ENCODE results near the gene SPDL1. TPM values are rescaled to one million over a fixed set of nuclear protein-coding genes. Genes with fewer than 3 reads are reported as not detected.

The SPDL1 gene, protein sequence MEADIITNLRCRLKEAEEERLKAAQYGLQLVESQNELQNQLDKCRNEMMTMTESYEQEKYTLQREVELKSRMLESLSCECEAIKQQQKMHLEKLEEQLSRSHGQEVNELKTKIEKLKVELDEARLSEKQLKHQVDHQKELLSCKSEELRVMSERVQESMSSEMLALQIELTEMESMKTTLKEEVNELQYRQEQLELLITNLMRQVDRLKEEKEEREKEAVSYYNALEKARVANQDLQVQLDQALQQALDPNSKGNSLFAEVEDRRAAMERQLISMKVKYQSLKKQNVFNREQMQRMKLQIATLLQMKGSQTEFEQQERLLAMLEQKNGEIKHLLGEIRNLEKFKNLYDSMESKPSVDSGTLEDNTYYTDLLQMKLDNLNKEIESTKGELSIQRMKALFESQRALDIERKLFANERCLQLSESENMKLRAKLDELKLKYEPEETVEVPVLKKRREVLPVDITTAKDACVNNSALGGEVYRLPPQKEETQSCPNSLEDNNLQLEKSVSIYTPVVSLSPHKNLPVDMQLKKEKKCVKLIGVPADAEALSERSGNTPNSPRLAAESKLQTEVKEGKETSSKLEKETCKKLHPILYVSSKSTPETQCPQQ
- total RNA-seq (ENCODE audit: low replicate concordance) = 17.2 and 37.7 TPM in 2 replicates
- long read RNA-seq, transcript SPDL1-201 (12 exons, 2,668 nt) = major isoform, 49 of 66 reads
- long read RNA-seq, partial matches to known transcripts = 8 of 66 reads
- long read RNA-seq, other reads (novel, unspliced or antisense) = 9 of 66 reads

- peaks cover 28% of the 10 kb centered on the region for H3K4me1 Mint-ChIP-seq (ENCODE audit: unreplicated experiment)
- TF ChIP-seq CTCF (conservative IDR thresholded peaks at IDR 0.05) = no peak
- peaks cover 11% of the 10 kb centered on the region for H3K27me3 Mint-ChIP-seq
- peak; percentile 95 for DNase-seq (ENCODE audit: extremely low spot score, unreplicated experiment)
- H3K4me3 Mint-ChIP-seq = peak within 1 kb of the TSS; percentile 98
- peaks cover 12% of the 10 kb centered on the region for H3K36me3 Mint-ChIP-seq
- no peaks in the 10 kb centered on the region for H3K9me3 Mint-ChIP-seq
- peak within 1 kb of the TSS; percentile 89 for H3K27ac Mint-ChIP-seq
Observed at GRCh38 chr5:169583424-169584220, at the start of gene SPDL1. TSS of gene SPDL1 (plus strand) at chr5:169583773. CDS start at chr5:169588417, 4,644 bp downstream.

DNA sequence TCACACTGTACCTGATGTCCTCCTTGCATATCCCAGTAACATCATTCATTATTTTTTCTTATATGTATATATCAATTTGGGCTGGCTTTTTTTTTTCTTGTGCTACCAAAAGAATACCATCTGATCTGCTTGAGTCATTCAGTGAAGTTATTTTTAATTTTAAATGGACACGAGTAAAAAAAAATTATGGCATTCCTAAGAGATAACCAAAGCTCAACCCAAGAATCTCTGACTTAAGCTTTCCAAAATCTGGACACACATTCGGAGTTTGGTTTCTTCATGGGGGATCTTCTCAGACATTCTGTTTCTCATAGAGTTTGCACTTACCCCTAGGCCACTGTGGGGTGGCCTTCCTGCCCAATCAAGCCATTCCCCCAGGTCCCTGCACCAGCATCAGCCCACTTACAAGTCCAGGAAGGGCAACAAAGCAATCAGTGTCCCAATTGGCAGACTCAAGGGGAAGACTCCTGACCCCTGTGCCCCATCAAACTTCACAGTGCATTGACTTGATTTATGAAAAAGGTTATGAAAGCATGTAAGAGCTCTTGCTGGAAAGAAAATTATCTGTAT lies 49.2 kb upstream of the SPDL1 start:
- Mint-ChIP-seq H3K4me3 (no peak overlapping the region), H3K27me3 (peaks cover 26% of the 10 kb centered on the region), H3K27ac (no peak overlapping the region), H3K9me3 (no peaks in the 10 kb centered on the region), H3K36me3 (no peaks in the 10 kb centered on the region), H3K4me1 (ENCODE audit: unreplicated experiment) (no peaks in the 10 kb centered on the region)
- TF ChIP-seq CTCF (conservative IDR thresholded peaks at IDR 0.05) = no peak
- no peak for DNase-seq (ENCODE audit: extremely low spot score, unreplicated experiment)

DNA sequence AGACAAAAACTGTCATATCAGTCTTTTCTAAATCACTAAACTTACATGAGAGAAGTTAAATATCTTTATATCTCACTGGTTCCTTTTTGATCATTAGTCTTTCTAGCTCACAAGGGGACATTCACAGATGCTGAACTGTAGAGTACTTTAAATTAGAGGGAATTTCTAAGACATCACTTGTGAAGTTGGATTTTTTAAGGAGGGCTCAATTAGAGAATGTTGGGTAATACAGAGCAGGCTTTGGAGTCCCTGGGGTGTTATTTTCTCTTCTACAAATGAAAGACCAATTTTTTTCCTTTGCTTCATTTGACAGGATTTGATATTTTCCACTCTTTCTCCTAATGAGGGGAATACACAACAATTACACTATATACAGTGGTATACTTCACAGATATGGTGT lies 48.6 kb upstream of the SPDL1 start:
- H3K9me3 Mint-ChIP-seq = no peaks in the 10 kb centered on the region
- H3K4me1 Mint-ChIP-seq (ENCODE audit: unreplicated experiment) = no peaks in the 10 kb centered on the region

DNA sequence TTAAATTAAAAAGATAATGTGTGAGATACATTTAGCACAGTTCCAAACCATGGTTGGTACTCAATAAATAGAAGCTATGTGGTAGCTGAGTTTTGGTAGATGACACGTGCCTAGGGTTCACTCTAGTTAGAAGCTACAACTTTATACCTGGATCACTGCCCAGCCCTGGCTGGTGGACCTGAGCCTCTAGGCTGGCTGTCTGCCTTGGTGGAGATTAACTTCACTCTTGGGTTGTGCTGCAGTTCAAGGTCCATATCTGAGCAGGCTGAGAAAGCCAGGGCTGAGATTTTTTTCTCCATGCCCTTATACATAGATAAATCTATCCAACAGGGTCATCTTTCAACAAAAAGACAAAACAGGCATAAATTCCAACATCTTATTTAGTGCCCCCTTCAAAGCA lies 44.6 kb upstream of the SPDL1 start:
- H3K27me3 Mint-ChIP-seq = peaks cover 13% of the 10 kb centered on the region
- TF ChIP-seq CTCF (conservative IDR thresholded peaks at IDR 0.05) = no peak
- no peak for DNase-seq (ENCODE audit: extremely low spot score, unreplicated experiment)
- H3K9me3 Mint-ChIP-seq = no peaks in the 10 kb centered on the region
- no peak overlapping the region for H3K27ac Mint-ChIP-seq
- H3K4me3 Mint-ChIP-seq = no peak overlapping the region
- H3K36me3 Mint-ChIP-seq = no peaks in the 10 kb centered on the region
- H3K4me1 Mint-ChIP-seq (ENCODE audit: unreplicated experiment) = no peaks in the 10 kb centered on the region

More for the DNA sequence above, 48.6 kb upstream of the SPDL1 start:
- no peak for DNase-seq (ENCODE audit: extremely low spot score, unreplicated experiment)
- H3K27me3 Mint-ChIP-seq = peaks cover 21% of the 10 kb centered on the region
- TF ChIP-seq CTCF (conservative IDR thresholded peaks at IDR 0.05) = no peak
- H3K27ac Mint-ChIP-seq = no peak overlapping the region
- H3K4me3 Mint-ChIP-seq = no peak overlapping the region
- no peaks in the 10 kb centered on the region for H3K36me3 Mint-ChIP-seq

DNA sequence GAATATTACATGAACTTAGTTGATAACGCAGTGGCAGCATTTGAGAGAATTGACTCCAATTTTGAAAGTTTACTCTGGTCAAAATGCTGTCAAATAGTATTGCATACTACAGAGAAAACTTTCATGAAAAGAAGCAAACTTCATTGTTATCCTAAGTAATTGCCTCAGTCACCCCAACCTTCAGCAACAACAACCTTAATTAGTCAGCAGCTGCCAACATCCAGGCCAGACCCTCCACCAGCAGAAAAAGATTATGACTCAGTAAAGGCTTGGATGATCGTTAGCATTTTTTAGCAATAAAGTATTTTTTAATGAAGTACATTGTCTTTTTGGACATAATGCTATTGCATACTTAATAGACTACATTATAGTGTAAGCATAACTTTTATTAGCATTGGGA lies 40.8 kb upstream of the SPDL1 start:
- Mint-ChIP-seq H3K36me3 (no peaks in the 10 kb centered on the region), H3K4me3 (no peak overlapping the region), H3K4me1 (ENCODE audit: unreplicated experiment) (peaks cover 4% of the 10 kb centered on the region), H3K27me3 (peaks cover 14% of the 10 kb centered on the region), H3K27ac (no peak overlapping the region), H3K9me3 (no peaks in the 10 kb centered on the region)
- no peak for TF ChIP-seq CTCF (conservative IDR thresholded peaks at IDR 0.05)
- DNase-seq (ENCODE audit: extremely low spot score, unreplicated experiment) = no peak

Measured in type B pancreatic cell (in vitro differentiated cells).